NCI-H524 (cell line): ENCODE measurements around the gene ETV5.
A peak's percentile ranks its signal among the peaks of the same experiment; 100 is the strongest.

ENCODE experiments used
- DNase-seq, 2 experiments: peaks; one replicate each; lab custom pipeline; 2025; lab: John Stamatoyannopoulos, UW

Gene ETV5

GRCh38 chr3:186123012-186123411 is 14.1 kb upstream of the ETV5 start:
- DNase-seq: no peak

DNA sequence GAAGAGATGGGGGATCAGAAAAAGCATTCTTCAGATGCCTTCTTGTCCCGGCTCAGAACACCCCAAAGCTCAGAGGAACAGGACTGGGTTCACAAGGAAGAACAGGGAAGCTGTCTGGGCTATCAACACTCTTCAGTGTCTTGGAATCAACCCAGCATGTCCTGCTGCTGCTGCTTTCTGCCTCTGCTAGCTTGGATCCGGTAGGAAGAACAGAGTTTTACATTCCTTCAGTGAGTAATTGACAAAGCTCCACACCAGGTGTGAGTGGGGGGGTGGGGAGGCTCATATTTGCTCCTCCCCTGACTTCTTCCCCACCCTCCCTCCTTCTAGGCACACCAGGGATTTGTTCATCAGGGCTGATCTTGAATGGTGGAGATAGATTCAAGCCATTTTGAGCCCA is 13.1 kb upstream of the ETV5 start:
- no peak for DNase-seq

DNA sequence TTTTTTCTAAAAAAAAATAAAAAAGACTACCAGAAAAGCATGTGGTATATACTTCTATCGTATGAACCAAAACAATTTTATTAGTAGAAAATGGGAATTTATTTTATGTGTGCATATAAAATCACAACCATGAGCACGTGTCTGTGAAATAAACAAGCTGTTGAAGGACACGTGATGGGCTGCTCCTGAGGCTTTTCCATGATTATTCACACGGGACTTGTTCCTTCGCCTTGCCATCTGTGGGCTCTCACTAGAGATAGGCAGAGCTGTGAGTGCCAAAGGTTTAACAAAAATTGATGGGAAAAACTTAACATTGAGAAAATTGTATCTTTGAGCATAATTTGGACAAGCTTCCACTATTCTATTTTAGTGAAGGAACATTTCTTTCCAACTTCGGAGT is 12.4 kb upstream of the ETV5 start:
- DNase-seq: peak in 1 of 2 experiments; percentile 15

GRCh38 chr3:186119499-186119898 is 10.6 kb upstream of the ETV5 start:
- DNase-seq: no peak

GRCh38 chr3:186118692-186119091 is 9.8 kb upstream of the ETV5 start:
- no peak for DNase-seq

GRCh38 chr3:186117521-186118134 is 8.7 kb upstream of the ETV5 start:
- DNase-seq: no peak

DNA sequence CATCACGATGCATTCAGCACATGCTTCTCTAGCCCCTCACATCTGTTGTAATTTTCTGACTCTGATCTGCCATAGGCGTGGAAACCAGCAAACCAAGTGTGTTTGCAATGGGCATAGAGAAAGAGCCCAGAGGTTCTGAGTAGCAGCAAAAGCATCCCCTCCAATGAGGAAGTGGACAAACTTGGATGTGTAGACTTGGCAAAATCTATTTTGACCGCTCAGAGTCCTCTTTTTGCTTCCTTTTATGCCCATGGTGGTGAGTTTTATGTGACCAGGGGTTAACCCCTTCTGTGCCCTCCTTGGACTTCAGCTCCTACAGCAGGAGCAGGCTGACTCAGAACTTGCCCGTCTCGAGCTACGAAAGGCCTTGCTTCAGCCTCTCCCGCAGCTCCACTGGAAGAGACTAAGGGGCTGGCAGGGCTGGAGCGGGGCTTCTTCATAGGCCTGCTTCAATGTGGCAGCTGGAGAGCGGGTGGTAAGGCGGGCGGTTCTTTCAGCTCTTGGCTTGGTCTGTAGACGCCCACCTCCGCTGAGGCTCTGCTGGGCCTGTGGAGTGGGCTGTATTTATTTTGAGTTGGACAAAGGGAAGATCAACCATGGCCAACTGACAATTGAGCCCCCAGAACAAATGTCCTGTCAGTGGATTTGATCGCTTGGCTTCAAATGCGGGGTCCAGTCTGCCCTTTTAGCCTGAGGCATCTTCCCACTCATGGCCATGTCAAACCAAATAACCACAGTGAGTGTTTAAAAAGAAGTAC is 6.5 kb upstream of the ETV5 start:
- no peak for DNase-seq

- DNase-seq: no peak
Measured at GRCh38 chr3:186110975-186111974, 2.4 kb upstream of the ETV5 start.

DNA sequence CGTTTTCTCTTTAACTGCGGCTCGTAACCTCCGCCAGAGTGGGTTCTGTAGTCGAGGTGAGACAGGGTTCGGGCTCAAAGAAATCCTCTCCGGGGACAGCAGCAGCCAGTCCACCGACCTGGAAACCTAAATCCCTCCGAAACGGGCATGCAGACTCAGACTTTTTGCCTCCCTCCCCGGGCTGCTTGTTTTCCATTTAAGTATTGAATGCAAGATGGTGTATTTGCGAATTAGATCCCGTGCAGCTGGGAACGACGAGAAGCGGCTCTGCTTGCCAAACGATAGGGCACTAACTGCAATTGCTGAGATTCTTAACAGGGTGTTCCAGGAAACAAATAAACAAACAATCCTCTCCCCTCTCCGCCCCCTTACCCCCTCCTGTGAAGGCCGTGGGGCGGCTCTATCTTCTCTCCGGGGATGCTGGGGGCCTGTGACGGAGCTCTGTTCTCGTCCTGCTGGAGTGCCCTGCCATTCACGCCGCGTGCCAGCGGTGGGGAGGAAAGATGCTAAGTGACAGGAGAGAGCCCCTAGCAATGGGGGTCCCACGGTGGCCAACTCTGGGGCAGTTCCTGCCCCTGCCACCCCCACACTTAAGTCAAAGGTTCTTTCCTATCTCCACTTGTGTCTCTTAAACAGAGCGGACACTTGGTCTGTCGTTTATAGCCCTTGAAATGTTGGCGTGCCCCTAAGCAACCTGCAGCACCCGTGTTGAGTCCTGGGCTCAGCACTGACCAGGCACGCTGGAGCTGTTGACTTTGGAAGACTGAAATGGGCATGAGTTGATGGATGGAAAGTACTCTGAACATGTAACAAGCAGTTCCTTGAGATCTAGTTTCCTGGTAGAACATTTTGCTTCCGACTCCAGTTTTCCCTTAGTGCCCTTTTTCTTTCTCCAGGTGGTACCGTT is 1.3 kb upstream of the ETV5 start:
- peak in 1 of 2 experiments; percentile 42 for DNase-seq

DNA sequence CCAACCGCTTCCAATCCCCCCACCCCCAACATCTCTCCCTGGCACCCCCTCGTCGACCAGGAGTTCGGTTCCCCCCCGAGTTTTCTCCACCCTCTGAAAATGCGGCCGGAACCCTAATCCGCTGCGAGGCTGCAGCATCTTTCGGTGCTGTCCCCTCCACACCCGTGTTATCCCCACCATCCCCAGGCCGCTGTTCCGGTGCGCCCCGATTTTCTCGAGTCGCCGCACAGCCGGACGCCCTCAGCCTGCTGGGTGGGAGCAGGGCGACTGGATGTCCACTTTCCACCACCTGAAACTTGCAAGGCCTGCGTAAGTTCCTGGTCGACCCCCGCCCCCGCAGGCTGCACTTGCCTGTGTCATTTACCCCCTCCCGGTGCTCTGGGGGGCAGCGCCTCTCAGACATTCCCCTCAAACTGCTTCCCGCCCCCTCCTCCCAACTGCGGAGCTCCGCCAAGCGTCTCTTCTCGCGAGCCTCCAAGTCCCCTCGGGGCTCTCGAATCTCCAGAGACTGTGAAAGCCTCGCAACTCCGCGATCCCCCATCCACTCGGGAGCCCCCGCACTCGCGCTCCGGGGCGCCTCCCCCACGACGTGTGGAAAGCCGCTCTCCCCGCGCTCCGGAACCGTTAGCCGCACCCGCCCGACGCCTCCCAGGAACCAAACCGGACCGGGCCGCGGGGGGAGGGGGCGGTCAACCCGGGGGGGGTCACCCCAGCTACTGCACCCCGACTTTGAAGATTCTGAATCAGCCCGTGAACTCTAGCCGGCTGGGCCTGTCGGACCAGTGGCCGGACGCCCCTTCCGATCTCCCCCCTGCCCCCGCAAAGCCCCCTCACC is 566 bp downstream of the ETV5 start:
- DNase-seq: peak in 1 of 2 experiments; percentile 40

DNA sequence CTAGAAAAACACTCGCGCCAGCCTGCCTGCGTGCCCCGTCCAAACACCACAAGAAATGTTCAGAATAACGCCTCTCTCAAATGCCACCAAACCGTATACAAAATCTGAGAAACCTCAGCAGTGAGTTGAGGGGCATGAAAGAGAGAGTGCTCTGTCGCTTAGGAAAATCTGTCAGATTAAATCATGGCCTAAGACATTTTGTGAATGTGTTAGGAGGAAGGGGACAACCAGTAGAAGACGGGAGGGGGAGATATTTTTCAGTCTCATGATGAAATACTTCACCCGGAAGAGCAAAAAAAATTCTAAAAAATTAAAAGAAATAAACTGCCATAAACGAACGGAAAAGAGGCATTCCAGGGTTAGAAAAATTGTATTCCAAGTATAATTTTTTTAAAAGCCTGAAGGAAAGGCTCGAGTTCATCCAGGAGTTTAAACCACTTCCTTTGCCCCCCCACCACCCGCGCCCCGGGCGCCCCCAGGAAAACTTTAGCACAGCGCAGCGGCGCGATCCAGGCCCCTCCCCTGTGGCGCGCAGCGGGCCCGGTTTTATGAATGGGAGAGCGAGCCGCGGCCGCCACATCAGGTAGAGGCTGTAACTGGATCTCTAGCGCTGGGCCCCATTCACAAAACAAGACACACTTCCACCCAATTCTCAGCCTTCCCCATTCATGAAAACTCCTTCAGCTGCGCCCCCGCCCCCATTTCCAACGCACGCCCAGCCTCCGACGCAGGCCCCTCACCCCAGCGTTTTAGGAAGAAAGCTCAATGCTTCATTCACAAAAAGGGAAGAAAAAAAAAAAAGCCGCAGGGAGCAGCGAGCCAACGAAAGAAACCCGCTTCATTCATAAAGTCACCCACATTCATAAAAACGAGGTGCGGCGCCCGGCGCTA is 1.4 kb downstream of the ETV5 start:
- DNase-seq: peak; percentile 50 to 81

DNA sequence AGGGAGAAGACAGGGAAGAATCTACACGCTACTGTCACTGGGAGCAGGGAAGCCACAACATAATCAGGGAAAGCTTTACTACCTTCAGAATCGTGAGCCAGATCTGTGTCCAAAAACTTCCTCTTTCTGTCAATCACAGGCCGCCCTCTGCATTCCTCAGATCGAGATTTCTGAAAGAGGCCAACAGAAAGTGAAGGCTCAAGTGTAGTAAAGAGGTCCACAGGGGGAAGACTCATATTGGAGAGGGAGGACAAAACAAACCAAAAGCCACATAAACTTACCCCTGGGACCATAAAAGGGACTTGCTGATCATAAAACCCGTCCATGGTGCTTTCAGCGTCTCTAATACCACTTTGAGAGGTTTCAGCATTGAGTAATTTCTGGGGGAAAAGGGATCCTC is 3.3 kb downstream of the ETV5 start:
- no peak for DNase-seq

- DNase-seq: no peak
Measured at GRCh38 chr3:186102687-186103086, 6.2 kb downstream of the ETV5 start.

DNA sequence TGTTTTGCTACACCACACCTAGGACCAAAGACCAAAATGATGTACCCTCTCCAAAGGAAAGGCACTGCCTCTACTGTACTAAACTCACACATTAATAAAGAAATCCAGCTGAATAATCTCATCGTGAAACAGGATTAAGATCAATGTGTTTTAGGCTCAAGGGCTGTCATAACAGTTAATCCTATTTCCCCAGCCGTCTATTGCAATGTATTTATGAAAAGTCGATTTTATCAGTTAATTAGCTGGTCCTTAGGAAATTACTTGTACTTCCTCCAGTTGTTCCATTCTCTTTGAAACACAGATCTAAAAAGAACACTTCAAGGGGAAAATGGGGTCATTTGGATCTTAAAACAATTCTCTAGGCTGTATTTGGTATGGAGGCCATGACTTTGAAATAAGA is 8.5 kb downstream of the ETV5 start:
- peak; percentile 40 to 59 for DNase-seq

DNA sequence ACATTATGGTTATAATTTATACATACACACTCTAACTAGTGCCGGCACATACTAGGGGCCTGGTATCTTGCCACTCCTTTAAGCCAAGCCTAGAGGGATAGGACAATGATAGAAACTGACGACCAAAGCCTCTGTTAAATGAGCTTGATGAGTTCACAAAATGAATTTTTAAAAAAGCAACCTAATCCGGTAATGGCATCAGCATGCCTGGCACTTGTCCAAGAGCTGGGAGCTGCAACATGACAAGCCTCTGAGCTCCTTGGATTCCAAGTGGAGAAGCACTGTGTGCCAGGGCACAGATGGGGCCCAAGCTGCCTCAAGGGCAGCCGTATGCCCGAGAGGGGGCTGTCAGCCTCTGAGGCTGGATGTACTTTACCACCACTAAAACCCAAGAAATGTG is 9.7 kb downstream of the ETV5 start:
- peak; percentile 98 to 99 for DNase-seq

DNA sequence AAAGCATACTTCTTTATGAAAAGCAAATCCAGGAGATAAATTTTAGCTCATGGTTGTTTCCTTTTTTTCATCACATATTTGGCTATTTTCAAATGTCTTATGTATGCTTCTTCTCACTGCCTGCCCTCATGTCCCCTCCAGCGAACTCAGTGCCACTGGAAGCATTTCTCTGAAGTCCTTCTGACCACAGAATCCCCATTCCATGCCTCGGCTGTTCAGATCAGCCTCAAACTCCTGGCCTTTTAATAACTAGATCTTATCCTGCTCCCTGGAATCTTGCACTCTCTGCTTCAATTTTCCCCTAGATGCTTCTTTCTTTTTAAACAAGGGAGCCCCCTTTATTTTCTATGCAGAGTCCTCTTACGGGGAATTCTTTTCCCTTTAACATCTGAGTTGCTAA is 10.1 kb downstream of the ETV5 start:
- DNase-seq: no peak

GRCh38 chr3:186097663-186098451 is 11.0 kb downstream of the ETV5 start:
- peak; percentile 91 to 97 for DNase-seq

GRCh38 chr3:186097317-186097662 is 11.6 kb downstream of the ETV5 start:
- DNase-seq: no peak

- DNase-seq: no peak
Measured at GRCh38 chr3:186096290-186096689, 12.6 kb downstream of the ETV5 start.
